Measurements from ENCODE around the gene TNN. TPM values are rescaled to one million over a fixed set of nuclear protein-coding genes. Genes with fewer than 3 reads are reported as not detected.

TNN gene
- total and polyA plus RNA-seq, 2 donors (not counting 1 experiment from before 2014, with no cell fraction given) = not detected

DNA sequence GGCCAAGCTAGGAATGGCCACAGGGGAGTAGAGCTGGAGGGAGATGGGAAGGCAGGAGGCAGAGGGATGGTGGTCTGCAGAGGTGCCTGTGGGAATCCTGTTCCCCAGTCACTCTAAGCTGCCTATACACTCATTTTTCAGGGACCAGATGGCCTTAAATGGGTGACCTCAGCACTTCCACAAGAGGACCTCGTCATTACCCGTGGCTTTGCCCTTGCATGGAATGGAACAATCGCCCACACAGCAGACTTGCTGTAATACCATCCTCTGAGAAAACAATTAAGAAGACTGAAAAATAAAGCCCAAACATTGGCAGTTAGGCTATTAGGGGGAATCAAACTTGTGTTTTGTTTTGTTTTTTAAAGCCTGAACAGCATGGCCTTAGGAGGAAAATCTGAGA lies 12.9 kb upstream of the TNN start:
- Histone ChIP-seq H4K20me1 (ENCODE audit: control insufficient read depth, extremely low read depth, insufficient read depth, low read length) (no peaks in the 10 kb centered on the region), H3K9me3 (ENCODE audit: control insufficient read depth, insufficient read depth, low read depth, low read length) (no peaks in the 10 kb centered on the region), H3K4me3 (replicated peaks in 1 of 4; ENCODE audit: control extremely low read depth in 1 of 4, insufficient read depth in 1 of 4, low read depth in 3 of 4, low read length in 4 of 4) (no peak overlapping the region), H3K9ac (ENCODE audit: insufficient read depth, low read length) (no peak overlapping the region), H3K36me3 (ENCODE audit: control insufficient read depth, insufficient read depth, low read length) (no peaks in the 10 kb centered on the region), H3K4me1 (ENCODE audit: control insufficient read depth, extremely low read depth, insufficient read depth, low read length) (no peaks in the 10 kb centered on the region), H2AFZ (ENCODE audit: low read length) (no peak overlapping the region), H3K79me2 (ENCODE audit: control insufficient read depth, insufficient read depth, low read length) (no peaks in the 10 kb centered on the region), H3K27me3 (ENCODE audit: control insufficient read depth, insufficient read depth, low read length) (no peaks in the 10 kb centered on the region), H3K27ac (ENCODE audit: insufficient read depth, low read length) (no peak overlapping the region), H3K4me2 (ENCODE audit: extremely low read depth, insufficient read depth, low read length) (no peak overlapping the region)
- TF ChIP-seq, protein P1, sequence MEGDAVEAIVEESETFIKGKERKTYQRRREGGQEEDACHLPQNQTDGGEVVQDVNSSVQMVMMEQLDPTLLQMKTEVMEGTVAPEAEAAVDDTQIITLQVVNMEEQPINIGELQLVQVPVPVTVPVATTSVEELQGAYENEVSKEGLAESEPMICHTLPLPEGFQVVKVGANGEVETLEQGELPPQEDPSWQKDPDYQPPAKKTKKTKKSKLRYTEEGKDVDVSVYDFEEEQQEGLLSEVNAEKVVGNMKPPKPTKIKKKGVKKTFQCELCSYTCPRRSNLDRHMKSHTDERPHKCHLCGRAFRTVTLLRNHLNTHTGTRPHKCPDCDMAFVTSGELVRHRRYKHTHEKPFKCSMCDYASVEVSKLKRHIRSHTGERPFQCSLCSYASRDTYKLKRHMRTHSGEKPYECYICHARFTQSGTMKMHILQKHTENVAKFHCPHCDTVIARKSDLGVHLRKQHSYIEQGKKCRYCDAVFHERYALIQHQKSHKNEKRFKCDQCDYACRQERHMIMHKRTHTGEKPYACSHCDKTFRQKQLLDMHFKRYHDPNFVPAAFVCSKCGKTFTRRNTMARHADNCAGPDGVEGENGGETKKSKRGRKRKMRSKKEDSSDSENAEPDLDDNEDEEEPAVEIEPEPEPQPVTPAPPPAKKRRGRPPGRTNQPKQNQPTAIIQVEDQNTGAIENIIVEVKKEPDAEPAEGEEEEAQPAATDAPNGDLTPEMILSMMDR (conservative IDR thresholded peaks at IDR 0.05 in 1 of 2, IDR thresholded peaks at IDR 0.05 in 1 of 2; ENCODE audit: low read depth in 1 of 2, low read length in 2 of 2) = no peak
- no peak for TF ChIP-seq EZH2 (IDR thresholded peaks at IDR 0.05; ENCODE audit: low read length, missing control alignments)
- DNase-seq (ENCODE audit: low read depth in 2 of 2) = no peak

DNA sequence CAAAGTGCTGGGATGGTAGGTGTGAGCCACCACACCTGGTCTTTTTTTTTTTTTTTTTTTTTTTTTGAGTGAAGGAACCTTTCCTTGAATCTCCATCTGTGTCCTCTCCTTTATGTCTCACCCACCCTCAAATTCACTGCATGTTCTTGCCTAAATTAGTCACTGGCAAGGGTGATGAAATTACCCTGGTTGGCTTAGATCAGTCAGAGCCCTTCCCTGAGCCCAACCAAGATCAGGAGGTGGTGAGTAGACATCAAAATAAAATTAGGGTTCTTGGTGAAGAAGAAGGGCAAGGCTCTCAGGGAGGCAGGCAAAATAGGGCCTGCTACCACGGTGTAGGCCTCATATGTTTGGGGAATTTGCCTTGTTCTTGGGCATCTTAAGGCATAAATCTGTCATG lies 5.3 kb upstream of the TNN start:
- Histone ChIP-seq H3K4me2 (ENCODE audit: extremely low read depth, insufficient read depth, low read length) (no peak overlapping the region), H3K27ac (ENCODE audit: insufficient read depth, low read length) (no peak overlapping the region), H4K20me1 (ENCODE audit: control insufficient read depth, extremely low read depth, insufficient read depth, low read length) (no peaks in the 10 kb centered on the region), H3K4me1 (ENCODE audit: control insufficient read depth, extremely low read depth, insufficient read depth, low read length) (no peaks in the 10 kb centered on the region), H3K9me3 (ENCODE audit: control insufficient read depth, insufficient read depth, low read depth, low read length) (no peaks in the 10 kb centered on the region), H3K4me3 (replicated peaks in 1 of 4; ENCODE audit: control extremely low read depth in 1 of 4, insufficient read depth in 1 of 4, low read depth in 3 of 4, low read length in 4 of 4) (no peak overlapping the region), H3K27me3 (ENCODE audit: control insufficient read depth, insufficient read depth, low read length) (no peaks in the 10 kb centered on the region), H3K9ac (ENCODE audit: insufficient read depth, low read length) (no peak overlapping the region), H3K36me3 (ENCODE audit: control insufficient read depth, insufficient read depth, low read length) (no peaks in the 10 kb centered on the region), H2AFZ (ENCODE audit: low read length) (no peak overlapping the region), H3K79me2 (ENCODE audit: control insufficient read depth, insufficient read depth, low read length) (no peaks in the 10 kb centered on the region)
- TF ChIP-seq EZH2 (IDR thresholded peaks at IDR 0.05; ENCODE audit: low read length, missing control alignments) = no peak
- TF ChIP-seq, protein P1 (conservative IDR thresholded peaks at IDR 0.05 in 1 of 2, IDR thresholded peaks at IDR 0.05 in 1 of 2; ENCODE audit: low read depth in 1 of 2, low read length in 2 of 2) = no peak
- DNase-seq (ENCODE audit: low read depth in 2 of 2) = no peak

DNA sequence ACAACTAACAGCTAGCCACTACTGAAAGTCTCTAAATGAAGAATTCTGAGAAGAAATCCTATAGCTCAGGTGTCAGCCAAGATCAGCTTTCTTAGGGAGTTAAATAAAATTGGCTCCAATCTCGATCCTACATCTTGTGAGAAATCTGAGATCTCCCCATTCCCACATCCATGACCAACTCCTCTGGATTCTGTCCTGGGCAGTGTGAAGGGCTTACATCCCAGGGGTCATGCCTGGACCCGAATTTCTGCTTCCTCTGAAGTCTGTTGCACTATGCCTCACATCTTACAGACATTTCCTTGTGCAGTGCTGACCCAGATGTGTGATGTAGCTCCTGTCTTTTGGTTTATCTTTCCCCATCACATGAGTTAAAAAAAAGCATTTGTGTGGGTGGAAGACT lies 4.8 kb upstream of the TNN start:
- H3K9ac ChIP-seq (ENCODE audit: insufficient read depth, low read length) = no peak overlapping the region
- no peak overlapping the region for H3K4me2 ChIP-seq (ENCODE audit: extremely low read depth, insufficient read depth, low read length)
- H4K20me1 ChIP-seq (ENCODE audit: control insufficient read depth, extremely low read depth, insufficient read depth, low read length) = no peaks in the 10 kb centered on the region
- no peaks in the 10 kb centered on the region for H3K36me3 ChIP-seq (ENCODE audit: control insufficient read depth, insufficient read depth, low read length)
- H3K27ac ChIP-seq (ENCODE audit: insufficient read depth, low read length) = no peak overlapping the region
- DNase-seq (ENCODE audit: low read depth in 2 of 2) = no peak
- TF ChIP-seq EZH2 (IDR thresholded peaks at IDR 0.05; ENCODE audit: low read length, missing control alignments) = no peak
- TF ChIP-seq, protein P1 (conservative IDR thresholded peaks at IDR 0.05 in 1 of 2, IDR thresholded peaks at IDR 0.05 in 1 of 2; ENCODE audit: low read depth in 1 of 2, low read length in 2 of 2) = no peak
- H3K9me3 ChIP-seq (ENCODE audit: control insufficient read depth, insufficient read depth, low read depth, low read length) = no peaks in the 10 kb centered on the region
- no peak overlapping the region for H3K4me3 ChIP-seq (replicated peaks in 1 of 4; ENCODE audit: control extremely low read depth in 1 of 4, insufficient read depth in 1 of 4, low read depth in 3 of 4, low read length in 4 of 4)
- no peaks in the 10 kb centered on the region for H3K4me1 ChIP-seq (ENCODE audit: control insufficient read depth, extremely low read depth, insufficient read depth, low read length)
- H3K79me2 ChIP-seq (ENCODE audit: control insufficient read depth, insufficient read depth, low read length) = no peaks in the 10 kb centered on the region
- no peaks in the 10 kb centered on the region for H3K27me3 ChIP-seq (ENCODE audit: control insufficient read depth, insufficient read depth, low read length)
- H2AFZ ChIP-seq (ENCODE audit: low read length) = no peak overlapping the region
